Stimulated activated memory B cell treated with anti-CD40 and anti-IgM and Interleukin-4, amounts not matched to agents 10 μg/mL and 1 μg/mL and 100 μg/mL, for 72 hours (primary cell): ENCODE results near the gene LLGL1.
A peak's percentile ranks its signal among the peaks of the same experiment; 100 is the strongest.

ENCODE experiments used
- ATAC-seq: fragments of 150-1000 bp; cut with Tn5 transposase; 2 replicates; pipeline ENCODE4 v1.10.0; 2021
- H3K27ac Mint-ChIP-seq: one replicate; pipeline ENCODE4 v1.8.0; 2022; ENCODE audit warnings: mild to moderate bottlenecking, mixed read lengths
- H3K27me3 Mint-ChIP-seq: one replicate; pipeline ENCODE4 v1.8.0; 2022; ENCODE audit warnings: mixed read lengths
- H3K36me3 Mint-ChIP-seq: one replicate; pipeline ENCODE4 v1.8.0; 2022; ENCODE audit warnings: mixed read lengths
- H3K4me1 Mint-ChIP-seq: one replicate; pipeline ENCODE4 v1.8.0; 2022; ENCODE audit warnings: mixed read lengths
- H3K4me3 Mint-ChIP-seq: one replicate; pipeline ENCODE4 v1.8.0; 2022; ENCODE audit warnings: mild to moderate bottlenecking, moderate library complexity, mixed read lengths
- H3K9me3 Mint-ChIP-seq: one replicate; pipeline ENCODE4 v1.8.0; 2022; ENCODE audit warnings: mixed read lengths

LLGL1 gene

GRCh38 chr17:18187226-18187625 lies 38.2 kb upstream of the LLGL1 start:
- Mint-ChIP-seq H3K4me1 (peaks cover 79% of the 10 kb centered on the region), H3K4me3 (peak overlapping the region; percentile 84), H3K9me3 (no peaks in the 10 kb centered on the region), H3K27ac (peak overlapping the region; percentile 99), H3K36me3 (peaks cover 37% of the 10 kb centered on the region), H3K27me3 (no peaks in the 10 kb centered on the region)
- ATAC-seq = no peak

DNA sequence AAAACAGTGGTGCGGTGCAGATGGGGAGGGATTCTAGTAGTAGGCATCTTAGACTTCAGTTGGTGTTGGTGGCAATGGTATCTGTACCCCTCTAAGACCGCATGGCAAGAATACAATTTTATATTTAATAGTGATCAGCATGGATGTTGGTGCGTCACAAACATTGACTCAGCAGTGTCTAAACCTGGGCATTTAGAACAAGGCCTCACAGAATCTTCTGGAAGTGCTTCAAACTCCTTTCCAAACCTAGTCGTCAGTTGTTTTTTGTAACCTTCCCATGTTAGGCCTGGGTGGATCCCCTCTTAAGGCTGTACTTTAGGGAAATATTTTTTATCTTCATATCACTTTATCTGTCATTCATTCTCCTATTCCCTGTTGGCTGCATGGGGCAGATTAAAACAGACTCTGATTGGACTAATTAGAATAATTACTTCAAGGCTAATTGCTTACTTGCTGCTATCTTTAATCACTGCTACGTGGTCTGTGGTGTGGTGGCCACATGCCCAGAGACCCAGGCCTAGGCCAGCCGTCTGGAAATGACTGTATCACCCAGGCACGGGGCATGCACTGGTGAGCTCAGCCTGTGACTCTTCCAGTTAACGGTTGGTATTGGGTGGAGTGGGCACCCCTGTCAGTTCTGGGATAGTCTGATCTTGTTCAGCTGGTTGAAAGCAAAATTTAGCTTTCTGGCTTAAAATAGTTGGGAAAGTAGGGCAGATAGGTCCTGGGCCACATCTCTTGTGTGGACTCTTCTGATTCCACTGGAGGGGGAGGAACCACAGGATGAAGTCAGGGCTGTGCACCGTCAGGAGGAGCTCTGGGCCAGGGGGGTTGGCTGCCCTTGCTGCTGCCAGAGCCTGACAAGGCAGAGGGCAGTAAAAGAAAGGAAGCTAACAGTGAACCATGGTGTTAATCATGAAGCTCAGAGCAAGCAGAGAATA lies 37.3 kb upstream of the LLGL1 start:
- peak overlapping the region; percentile 99 for H3K27ac Mint-ChIP-seq
- no peaks in the 10 kb centered on the region for H3K27me3 Mint-ChIP-seq
- no peak for ATAC-seq
- no peaks in the 10 kb centered on the region for H3K9me3 Mint-ChIP-seq
- peaks cover 74% of the 10 kb centered on the region for H3K4me1 Mint-ChIP-seq
- peak overlapping the region; percentile 64 for H3K4me3 Mint-ChIP-seq
- H3K36me3 Mint-ChIP-seq = peaks cover 37% of the 10 kb centered on the region

DNA sequence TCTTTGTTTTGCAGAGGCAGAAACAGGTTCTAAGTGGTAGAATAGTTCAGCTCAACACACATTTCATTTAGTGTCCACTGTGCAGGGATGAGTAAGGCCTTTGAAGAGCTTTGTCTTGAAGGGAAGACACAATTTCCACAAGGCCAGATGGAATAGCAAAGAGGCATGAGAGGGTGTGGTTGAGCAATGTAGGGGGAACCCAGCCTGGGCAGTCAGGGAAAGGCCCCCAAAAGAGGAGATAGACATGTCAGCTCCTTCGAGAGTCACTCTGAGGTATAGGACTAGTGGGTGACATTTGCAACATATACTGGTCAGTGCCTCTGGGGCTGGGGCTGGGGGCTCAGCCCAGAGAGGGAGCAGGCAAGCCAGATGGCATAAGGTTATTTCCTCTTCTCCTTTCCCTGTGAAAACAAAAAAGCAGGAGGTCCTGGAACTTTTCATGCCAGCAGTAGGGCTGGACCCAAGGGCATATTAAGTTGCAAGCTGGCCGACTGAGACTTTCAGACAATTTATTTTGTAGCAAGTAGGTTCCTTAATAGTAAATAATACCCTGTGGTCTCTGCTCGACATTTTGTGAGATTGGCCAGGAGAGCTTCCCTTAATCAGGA lies 34.7 kb upstream of the LLGL1 start:
- no peak for ATAC-seq
- H3K9me3 Mint-ChIP-seq = no peaks in the 10 kb centered on the region
- H3K27me3 Mint-ChIP-seq = no peaks in the 10 kb centered on the region
- no peak overlapping the region for H3K4me3 Mint-ChIP-seq
- peaks cover 82% of the 10 kb centered on the region for H3K4me1 Mint-ChIP-seq
- H3K27ac Mint-ChIP-seq = no peak overlapping the region
- peaks cover 50% of the 10 kb centered on the region for H3K36me3 Mint-ChIP-seq

DNA sequence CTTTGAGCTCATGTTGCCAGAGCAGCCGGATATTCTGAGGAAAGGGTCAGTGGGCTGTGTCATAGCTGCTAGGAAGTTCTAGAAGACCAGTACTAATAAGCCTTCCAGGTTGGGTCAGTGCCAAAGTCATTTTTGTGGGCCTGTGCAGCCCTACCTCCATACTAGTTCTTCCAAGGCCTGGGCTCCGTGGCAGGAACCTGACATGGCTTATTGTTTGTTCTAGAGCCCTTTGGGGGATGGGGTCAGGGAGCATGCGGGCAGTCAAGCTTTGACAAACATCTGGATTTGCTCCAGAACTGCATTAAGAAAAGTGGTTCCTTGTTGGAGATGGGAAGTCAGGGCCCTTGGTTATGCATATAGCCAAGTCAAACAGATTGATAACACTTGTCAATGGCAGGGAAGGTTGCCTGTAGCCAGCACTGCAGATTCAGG lies 34.2 kb upstream of the LLGL1 start:
- H3K27ac Mint-ChIP-seq = no peak overlapping the region
- no peak overlapping the region for H3K4me3 Mint-ChIP-seq
- no peaks in the 10 kb centered on the region for H3K9me3 Mint-ChIP-seq
- peaks cover 50% of the 10 kb centered on the region for H3K36me3 Mint-ChIP-seq
- no peak for ATAC-seq
- peaks cover 79% of the 10 kb centered on the region for H3K4me1 Mint-ChIP-seq
- no peaks in the 10 kb centered on the region for H3K27me3 Mint-ChIP-seq

DNA sequence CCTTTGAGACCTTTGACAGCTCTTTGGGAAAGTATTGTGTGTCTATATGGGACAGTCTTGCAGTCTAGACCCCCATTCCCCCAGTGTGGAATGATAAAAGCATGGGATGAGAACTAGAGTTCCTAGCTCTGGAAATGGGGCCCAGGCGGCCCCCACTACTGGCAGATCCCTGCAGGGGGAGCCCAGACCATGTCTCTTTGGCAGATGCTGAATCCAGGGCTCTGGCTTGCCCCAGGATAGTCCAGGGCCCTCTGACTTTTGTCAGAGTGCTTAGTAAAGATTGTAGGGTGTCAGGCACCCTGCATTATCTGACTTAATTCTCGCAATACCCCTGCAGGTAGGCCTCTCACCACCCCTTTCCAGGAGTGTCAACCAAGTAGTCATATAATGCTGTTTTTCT lies 33.5 kb upstream of the LLGL1 start:
- Mint-ChIP-seq H3K9me3 (no peaks in the 10 kb centered on the region), H3K36me3 (peaks cover 48% of the 10 kb centered on the region), H3K27ac (no peak overlapping the region), H3K4me1 (peaks cover 74% of the 10 kb centered on the region), H3K27me3 (no peaks in the 10 kb centered on the region), H3K4me3 (no peak overlapping the region)
- no peak for ATAC-seq

GRCh38 chr17:18194394-18194793 lies 31.0 kb upstream of the LLGL1 start:
- no peak for ATAC-seq
- no peak overlapping the region for H3K27ac Mint-ChIP-seq
- H3K4me1 Mint-ChIP-seq = peaks cover 70% of the 10 kb centered on the region
- no peaks in the 10 kb centered on the region for H3K27me3 Mint-ChIP-seq
- peaks cover 57% of the 10 kb centered on the region for H3K36me3 Mint-ChIP-seq
- no peaks in the 10 kb centered on the region for H3K9me3 Mint-ChIP-seq
- no peak overlapping the region for H3K4me3 Mint-ChIP-seq

GRCh38 chr17:18194804-18195203 lies 30.6 kb upstream of the LLGL1 start:
- no peak overlapping the region for H3K27ac Mint-ChIP-seq
- H3K36me3 Mint-ChIP-seq = peaks cover 53% of the 10 kb centered on the region
- no peak for ATAC-seq

GRCh38 chr17:18195246-18195645 lies 30.2 kb upstream of the LLGL1 start:
- no peak overlapping the region for H3K27ac Mint-ChIP-seq
- ATAC-seq = no peak
- H3K27me3 Mint-ChIP-seq = no peaks in the 10 kb centered on the region
- H3K36me3 Mint-ChIP-seq = peaks cover 51% of the 10 kb centered on the region
- H3K4me3 Mint-ChIP-seq = no peak overlapping the region
- H3K9me3 Mint-ChIP-seq = no peaks in the 10 kb centered on the region
- H3K4me1 Mint-ChIP-seq = peaks cover 68% of the 10 kb centered on the region

More at GRCh38 chr17:18194804-18195203, 30.6 kb upstream of the LLGL1 start:
- Mint-ChIP-seq H3K4me3 (no peak overlapping the region), H3K4me1 (peaks cover 70% of the 10 kb centered on the region), H3K27me3 (no peaks in the 10 kb centered on the region), H3K9me3 (no peaks in the 10 kb centered on the region)

DNA sequence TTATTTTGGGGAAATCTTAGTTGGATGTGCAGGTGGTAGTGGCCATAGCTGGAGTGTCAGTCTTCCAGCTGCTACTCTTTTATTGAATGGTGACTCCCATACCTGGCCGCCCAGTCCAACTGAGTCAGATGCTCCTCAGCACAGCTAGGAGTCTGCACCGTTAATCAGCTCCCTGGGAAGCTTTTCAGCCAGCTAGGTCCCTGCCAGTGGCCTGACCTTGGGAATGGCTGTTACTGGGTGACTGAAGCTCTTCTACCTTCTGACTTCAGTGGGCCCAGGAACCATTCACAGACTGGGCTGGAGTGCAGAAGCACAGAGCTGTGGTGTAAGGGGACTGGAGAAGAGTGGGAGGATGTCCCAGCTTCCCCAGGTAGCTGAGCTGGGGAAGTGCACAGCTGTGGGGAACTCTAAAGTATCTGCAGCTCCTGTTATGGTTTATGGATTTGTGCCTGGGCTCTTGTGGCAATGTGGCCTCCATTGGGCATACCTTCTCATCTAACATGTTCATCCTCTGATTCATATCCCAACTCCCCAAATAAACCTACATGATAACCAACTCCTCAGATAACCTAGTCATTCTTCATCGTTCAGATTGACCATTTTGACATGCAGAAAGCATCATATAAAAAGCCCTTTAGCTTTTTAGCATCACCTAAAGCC lies 27.8 kb upstream of the LLGL1 start:
- Mint-ChIP-seq H3K9me3 (no peaks in the 10 kb centered on the region), H3K27ac (no peak overlapping the region), H3K4me3 (no peak overlapping the region), H3K4me1 (peaks cover 59% of the 10 kb centered on the region), H3K36me3 (peaks cover 52% of the 10 kb centered on the region), H3K27me3 (no peaks in the 10 kb centered on the region)
- no peak for ATAC-seq

GRCh38 chr17:18198530-18198929 lies 26.9 kb upstream of the LLGL1 start:
- Mint-ChIP-seq H3K36me3 (peaks cover 57% of the 10 kb centered on the region), H3K27me3 (no peaks in the 10 kb centered on the region), H3K9me3 (no peaks in the 10 kb centered on the region), H3K27ac (no peak overlapping the region), H3K4me3 (no peak overlapping the region), H3K4me1 (peaks cover 61% of the 10 kb centered on the region)
- no peak for ATAC-seq

- Mint-ChIP-seq H3K4me3 (no peak overlapping the region), H3K27ac (no peak overlapping the region), H3K9me3 (no peaks in the 10 kb centered on the region), H3K36me3 (peaks cover 45% of the 10 kb centered on the region), H3K4me1 (peaks cover 47% of the 10 kb centered on the region), H3K27me3 (no peaks in the 10 kb centered on the region)
- ATAC-seq = no peak
Observed at GRCh38 chr17:18201108-18201507, 24.3 kb upstream of the LLGL1 start.

- no peak for ATAC-seq
- peaks cover 36% of the 10 kb centered on the region for H3K4me1 Mint-ChIP-seq
- H3K36me3 Mint-ChIP-seq = peaks cover 45% of the 10 kb centered on the region
- no peaks in the 10 kb centered on the region for H3K27me3 Mint-ChIP-seq
- no peaks in the 10 kb centered on the region for H3K9me3 Mint-ChIP-seq
- no peak overlapping the region for H3K27ac Mint-ChIP-seq
- H3K4me3 Mint-ChIP-seq = no peak overlapping the region
Observed at GRCh38 chr17:18203308-18203707, 22.1 kb upstream of the LLGL1 start.

- no peaks in the 10 kb centered on the region for H3K27me3 Mint-ChIP-seq
- peaks cover 49% of the 10 kb centered on the region for H3K36me3 Mint-ChIP-seq
- H3K27ac Mint-ChIP-seq = no peak overlapping the region
- ATAC-seq = no peak
- no peaks in the 10 kb centered on the region for H3K9me3 Mint-ChIP-seq
- H3K4me3 Mint-ChIP-seq = no peak overlapping the region
- H3K4me1 Mint-ChIP-seq = peaks cover 14% of the 10 kb centered on the region
Observed at GRCh38 chr17:18205861-18206260, 19.6 kb upstream of the LLGL1 start.

GRCh38 chr17:18206962-18207361 lies 18.5 kb upstream of the LLGL1 start:
- no peak for ATAC-seq
- Mint-ChIP-seq H3K9me3 (no peaks in the 10 kb centered on the region), H3K36me3 (peaks cover 47% of the 10 kb centered on the region), H3K4me3 (no peak overlapping the region), H3K27ac (no peak overlapping the region), H3K27me3 (no peaks in the 10 kb centered on the region), H3K4me1 (peaks cover 7% of the 10 kb centered on the region)

GRCh38 chr17:18208092-18208491 lies 17.3 kb upstream of the LLGL1 start:
- Mint-ChIP-seq H3K4me1 (peaks cover 7% of the 10 kb centered on the region), H3K36me3 (peaks cover 47% of the 10 kb centered on the region), H3K27me3 (no peaks in the 10 kb centered on the region), H3K9me3 (no peaks in the 10 kb centered on the region), H3K4me3 (no peak overlapping the region), H3K27ac (no peak overlapping the region)
- no peak for ATAC-seq
